Measurements from ENCODE around the gene YBX3. TPM values are rescaled to one million over a fixed set of nuclear protein-coding genes. Genes with fewer than 3 reads are reported as not detected.

The YBX3 gene
- polyA plus RNA-seq, 6 donors from 2014 or later, result 198 to 630 (median 365) TPM

DNA sequence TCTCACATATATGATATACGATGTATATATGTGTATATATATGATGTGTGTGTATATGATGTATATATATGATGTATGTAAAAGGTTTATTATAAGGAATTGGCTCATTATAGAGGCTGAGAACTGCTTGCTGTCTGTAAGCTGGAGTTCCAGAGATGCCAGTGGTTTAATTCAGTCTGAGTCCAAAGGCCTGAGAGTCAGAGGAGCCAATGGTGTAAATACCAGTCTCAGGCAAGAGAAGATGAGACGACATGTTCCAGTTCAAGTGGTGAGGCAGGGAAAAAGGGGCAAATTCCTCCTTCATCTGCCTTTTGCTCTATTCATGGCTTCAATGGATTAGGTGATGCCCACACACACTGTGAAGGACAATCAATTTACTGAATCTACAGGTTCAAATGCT lies 32.2 kb downstream of the YBX3 start:
- no peak overlapping the region for H3K27ac Mint-ChIP-seq
- H3K27me3 Mint-ChIP-seq, result peaks cover 0 to 10% (median 0%) of the 10 kb centered on the region in 3 donors
- H3K36me3 Mint-ChIP-seq, result peaks cover 0 to 12% of the 10 kb centered on the region in 2 donors
- H3K4me3 Mint-ChIP-seq, result no peak overlapping the region
- no peak for ATAC-seq (ENCODE audit: low read depth in 2 of 2)
- no peaks in the 10 kb centered on the region for H3K4me1 Mint-ChIP-seq
- DNase-seq, result no peak
- H3K9me3 Mint-ChIP-seq, result peaks cover 5 to 17% (median 11%) of the 10 kb centered on the region in 7 donors

GRCh38 chr12:10689146-10689545 lies 34.0 kb downstream of the YBX3 start:
- Mint-ChIP-seq H3K27ac (no peak overlapping the region), H3K27me3 (peaks cover 0 to 14% (median 5%) of the 10 kb centered on the region in 3 donors), H3K36me3 (peaks cover 0 to 12% of the 10 kb centered on the region in 2 donors), H3K9me3 (peaks cover 5 to 17% (median 11%) of the 10 kb centered on the region in 7 donors), H3K4me3 (no peak overlapping the region), H3K4me1 (no peaks in the 10 kb centered on the region)
- DNase-seq, result no peak
- no peak for ATAC-seq (ENCODE audit: low read depth in 2 of 2)

DNA sequence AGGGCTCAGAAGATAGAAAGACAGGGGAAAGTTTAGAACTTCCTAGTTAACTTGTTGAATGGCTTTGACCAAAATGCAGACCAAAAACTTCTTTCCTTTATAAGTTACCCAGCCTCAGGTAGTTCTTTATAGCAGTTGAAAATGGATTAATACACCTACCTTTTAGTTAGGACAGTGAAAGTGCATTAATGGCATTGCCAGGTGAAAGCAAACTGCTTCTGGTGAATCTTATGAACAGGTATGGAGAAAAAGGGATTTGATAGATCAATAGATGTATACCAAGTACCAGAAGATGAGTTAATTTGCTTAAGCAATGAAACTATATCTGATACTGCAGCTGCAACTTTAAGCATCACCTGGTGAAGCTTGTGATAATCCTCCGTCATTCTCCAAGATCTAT lies 35.1 kb downstream of the YBX3 start:
- H3K27me3 Mint-ChIP-seq, result peaks cover 0 to 14% (median 5%) of the 10 kb centered on the region in 3 donors
- ATAC-seq (ENCODE audit: low read depth in 2 of 2), result no peak
- H3K27ac Mint-ChIP-seq, result no peak overlapping the region
- H3K9me3 Mint-ChIP-seq, result peaks cover 5 to 17% (median 11%) of the 10 kb centered on the region in 7 donors
- H3K4me1 Mint-ChIP-seq, result no peaks in the 10 kb centered on the region
- H3K4me3 Mint-ChIP-seq, result no peak overlapping the region
- no peak for DNase-seq
- H3K36me3 Mint-ChIP-seq, result peaks cover 0 to 12% of the 10 kb centered on the region in 2 donors

DNA sequence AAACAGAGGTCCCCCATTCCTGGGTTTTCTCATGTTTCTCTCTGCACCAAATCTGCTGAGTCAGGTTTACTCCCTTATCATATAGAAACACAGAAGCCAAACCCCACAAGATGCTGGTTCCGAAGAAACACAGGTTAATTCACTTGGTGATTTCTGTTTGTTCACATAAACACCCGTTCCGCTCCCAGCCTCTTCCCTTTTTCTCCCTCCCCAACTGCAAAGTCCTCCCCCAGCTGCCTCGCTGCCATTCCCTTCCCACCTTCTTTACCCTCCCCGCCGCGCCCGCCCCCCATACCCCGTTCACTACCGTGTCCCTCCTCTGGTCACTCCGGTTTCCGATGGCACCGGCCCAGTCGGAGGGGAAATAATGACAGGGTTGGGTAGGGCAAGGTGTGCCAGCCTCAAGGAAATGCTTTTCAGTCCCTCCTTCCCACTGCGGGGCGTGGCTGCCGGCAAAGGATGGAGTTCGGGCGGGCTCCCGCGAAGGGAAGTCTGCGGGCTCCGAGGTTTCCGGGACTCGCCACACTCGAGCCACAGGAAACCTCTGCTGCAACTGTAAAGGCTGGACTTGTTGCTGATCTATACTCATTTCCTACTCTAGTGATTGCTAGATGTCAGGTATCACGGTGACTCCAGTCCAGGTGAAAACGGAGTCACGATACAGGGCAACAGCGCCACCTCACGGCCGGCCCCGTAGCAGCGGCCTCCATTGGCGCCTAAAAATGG lies 49.3 kb downstream of the YBX3 start, which contains the start of gene STYK1:
STYK1 (minus strand) TSS at position 394 of the 726 bp plus-strand sequence. CDS start 39,434 bp downstream, outside the sequence.
- H3K4me1 Mint-ChIP-seq, result peaks cover 22 to 42% (median 33%) of the 10 kb centered on the region in 3 donors
- H3K9me3 Mint-ChIP-seq, result peaks cover 0 to 4% (median 2%) of the 10 kb centered on the region in 7 donors
- no peaks in the 10 kb centered on the region for H3K36me3 Mint-ChIP-seq
- H3K27ac Mint-ChIP-seq, result peak within 1 kb of the TSS in 5 of 6 donors; percentile 8 to 88 (median 85)
- H3K4me3 Mint-ChIP-seq, result peak within 1 kb of the TSS; percentile 70 to 90 (median 84)
- DNase-seq (peak; percentile 52), ATAC-seq (ENCODE audit: low read depth in 2 of 2) (peak; percentile 66 to 69)
- H3K27me3 Mint-ChIP-seq, result peaks cover 9 to 28% (median 26%) of the 10 kb centered on the region in 3 donors

GRCh38 chr12:10672231-10672868 lies 50.8 kb downstream of the YBX3 start:
- Mint-ChIP-seq H3K36me3 (no peaks in the 10 kb centered on the region), H3K27ac (peak overlapping the region in 2 of 6 donors; percentile 8 to 62), H3K4me1 (peaks cover 27 to 49% (median 46%) of the 10 kb centered on the region in 3 donors), H3K27me3 (peaks cover 14 to 16% (median 14%) of the 10 kb centered on the region in 3 donors), H3K4me3 (peak overlapping the region in 6 of 8 donors; percentile 17 to 86 (median 60)), H3K9me3 (peaks cover 0 to 4% (median 2%) of the 10 kb centered on the region in 7 donors)
- ATAC-seq (ENCODE audit: low read depth in 2 of 2) (peak; percentile 43 to 49), DNase-seq (no peak)

- Mint-ChIP-seq H3K36me3 (no peaks in the 10 kb centered on the region), H3K4me1 (peaks cover 19 to 38% (median 34%) of the 10 kb centered on the region in 3 donors), H3K27me3 (peaks cover 0 to 5% (median under 1%) of the 10 kb centered on the region in 3 donors), H3K27ac (no peak overlapping the region), H3K9me3 (peaks cover 0 to 4% (median 2%) of the 10 kb centered on the region in 7 donors), H3K4me3 (no peak overlapping the region)
- DNase-seq, result no peak
- ATAC-seq (ENCODE audit: low read depth in 2 of 2), result no peak
Observed at GRCh38 chr12:10669533-10669932, 53.6 kb downstream of the YBX3 start.

DNA sequence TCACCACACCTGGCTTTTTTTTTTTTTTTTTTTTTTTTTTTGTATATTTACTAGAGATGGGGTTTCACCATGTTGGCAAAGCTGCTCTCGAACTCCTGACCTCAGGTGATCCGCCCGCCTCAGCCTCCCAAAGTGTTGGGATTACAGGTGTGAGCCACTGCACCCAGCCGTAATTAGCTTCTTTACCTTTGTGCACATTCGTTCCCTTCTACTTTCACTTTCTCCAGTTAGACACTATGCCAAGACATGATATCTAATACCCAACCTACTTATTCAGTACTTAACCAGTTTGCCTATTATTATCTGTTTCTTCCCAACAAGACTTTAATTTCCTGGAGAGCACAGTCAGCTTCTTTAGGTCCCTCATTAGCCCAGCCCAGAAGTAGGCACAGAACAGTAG lies 54.6 kb downstream of the YBX3 start:
- peak overlapping the region in 2 of 6 donors; percentile 2 to 17 for H3K27ac Mint-ChIP-seq

DNA sequence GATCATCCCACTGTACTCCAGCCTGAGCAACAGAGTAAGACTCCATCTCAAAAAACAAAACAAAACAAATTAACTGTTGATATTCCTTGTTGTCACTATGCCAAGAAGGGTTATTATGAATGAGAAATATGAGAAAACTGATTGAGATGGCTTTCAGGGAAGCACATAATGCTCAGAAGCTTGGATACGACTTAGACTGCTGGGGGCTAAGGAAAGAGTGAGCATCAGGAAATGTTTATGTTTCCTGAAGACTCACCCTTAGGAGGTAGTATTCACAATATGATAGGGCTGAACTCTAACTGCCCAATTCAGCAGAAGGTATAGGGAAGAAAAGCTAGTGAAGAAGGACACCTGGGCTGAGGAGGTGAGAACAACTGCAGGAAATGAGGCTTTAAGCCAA lies 55.5 kb downstream of the YBX3 start:
- no peak for ATAC-seq (ENCODE audit: low read depth in 2 of 2)
- peaks cover 0 to 2% (median 0%) of the 10 kb centered on the region in 7 donors for H3K9me3 Mint-ChIP-seq
- H3K27me3 Mint-ChIP-seq, result peaks cover 0 to 12% (median 8%) of the 10 kb centered on the region in 3 donors
- no peaks in the 10 kb centered on the region for H3K36me3 Mint-ChIP-seq
- peak overlapping the region in 3 of 8 donors; percentile 2 to 64 (median 55) for H3K4me3 Mint-ChIP-seq
- peaks cover 6 to 19% (median 16%) of the 10 kb centered on the region in 3 donors for H3K4me1 Mint-ChIP-seq
- DNase-seq, result no peak
- H3K27ac Mint-ChIP-seq, result no peak overlapping the region

More for the DNA sequence above, 54.6 kb downstream of the YBX3 start:
- H3K4me1 Mint-ChIP-seq, result peaks cover 11 to 28% (median 25%) of the 10 kb centered on the region in 3 donors
- ATAC-seq (ENCODE audit: low read depth in 2 of 2) (peak; percentile 41 to 42), DNase-seq (no peak)
- H3K27me3 Mint-ChIP-seq, result peaks cover 0 to 9% (median 8%) of the 10 kb centered on the region in 3 donors
- H3K9me3 Mint-ChIP-seq, result peaks cover 0 to 4% (median 2%) of the 10 kb centered on the region in 7 donors
- H3K4me3 Mint-ChIP-seq, result peak overlapping the region; percentile 8 to 88 (median 68)
- H3K36me3 Mint-ChIP-seq, result no peaks in the 10 kb centered on the region

DNA sequence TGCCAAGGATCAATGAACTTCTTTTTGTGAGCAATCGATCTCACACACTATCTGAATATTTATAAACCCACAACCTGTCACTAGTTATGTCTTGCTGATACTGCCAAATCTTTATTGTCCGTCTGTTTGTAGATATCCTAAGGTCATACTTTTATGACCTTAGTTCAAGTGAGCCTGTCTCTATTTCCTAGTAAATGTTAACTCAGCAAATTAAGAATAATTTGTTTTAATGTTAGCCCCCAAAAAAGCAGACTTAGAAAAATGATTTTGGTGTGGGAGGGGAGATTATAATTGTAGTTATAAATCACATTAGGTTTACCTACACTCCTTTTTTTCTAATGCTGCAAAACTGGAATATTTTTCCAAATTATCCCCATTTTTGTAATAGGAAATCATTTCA lies 58.6 kb downstream of the YBX3 start:
- H3K27ac Mint-ChIP-seq, result no peak overlapping the region
- peaks cover 6 to 15% (median 10%) of the 10 kb centered on the region in 3 donors for H3K4me1 Mint-ChIP-seq
- H3K4me3 Mint-ChIP-seq, result no peak overlapping the region
- no peaks in the 10 kb centered on the region for H3K9me3 Mint-ChIP-seq
- DNase-seq (no peak), ATAC-seq (ENCODE audit: low read depth in 2 of 2) (no peak)
- peaks cover 4 to 23% (median 14%) of the 10 kb centered on the region in 3 donors for H3K27me3 Mint-ChIP-seq
- no peaks in the 10 kb centered on the region for H3K36me3 Mint-ChIP-seq

DNA sequence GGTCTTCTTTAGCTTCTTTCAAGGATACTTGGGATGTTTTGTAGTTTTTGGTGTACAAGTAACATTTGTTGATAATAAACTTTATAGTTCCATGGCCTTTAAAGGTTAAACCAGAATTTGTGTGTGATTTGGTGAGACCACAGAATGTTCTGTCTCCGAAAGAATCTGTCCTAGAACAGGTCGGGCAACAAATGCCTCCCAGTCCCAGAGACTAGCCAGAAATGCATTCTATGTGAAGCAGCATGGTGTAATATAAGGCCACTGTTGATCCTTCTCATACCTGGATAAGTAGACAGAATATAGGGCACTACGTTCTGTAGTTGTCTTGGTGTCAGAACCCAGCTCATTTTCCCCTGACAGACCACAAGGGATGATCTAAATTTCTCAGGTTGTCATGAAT lies 59.3 kb downstream of the YBX3 start:
- ATAC-seq (ENCODE audit: low read depth in 2 of 2), result no peak
- no peaks in the 10 kb centered on the region for H3K36me3 Mint-ChIP-seq
- H3K4me1 Mint-ChIP-seq, result peaks cover 5 to 13% (median 7%) of the 10 kb centered on the region in 3 donors
- H3K27me3 Mint-ChIP-seq, result peaks cover 4 to 23% (median 14%) of the 10 kb centered on the region in 3 donors
- no peak for DNase-seq
- H3K27ac Mint-ChIP-seq, result no peak overlapping the region
- H3K9me3 Mint-ChIP-seq, result no peaks in the 10 kb centered on the region
- H3K4me3 Mint-ChIP-seq, result no peak overlapping the region

GRCh38 chr12:10661338-10661737 lies 61.8 kb downstream of the YBX3 start:
- Mint-ChIP-seq H3K4me1 (no peaks in the 10 kb centered on the region), H3K9me3 (peaks cover 0 to 10% (median 7%) of the 10 kb centered on the region in 7 donors), H3K27me3 (peaks cover 9 to 23% (median 9%) of the 10 kb centered on the region in 3 donors), H3K36me3 (no peaks in the 10 kb centered on the region), H3K27ac (no peak overlapping the region), H3K4me3 (no peak overlapping the region)
- DNase-seq (no peak), ATAC-seq (ENCODE audit: low read depth in 2 of 2) (no peak)

- peaks cover 4 to 16% (median 7%) of the 10 kb centered on the region in 7 donors for H3K9me3 Mint-ChIP-seq
- H3K36me3 Mint-ChIP-seq, result no peaks in the 10 kb centered on the region
- ATAC-seq (ENCODE audit: low read depth in 2 of 2) (no peak), DNase-seq (no peak)
- H3K27me3 Mint-ChIP-seq, result peaks cover 0 to 27% (median 11%) of the 10 kb centered on the region in 3 donors
- H3K4me1 Mint-ChIP-seq, result no peaks in the 10 kb centered on the region
- no peak overlapping the region for H3K27ac Mint-ChIP-seq
- H3K4me3 Mint-ChIP-seq, result no peak overlapping the region
Observed at GRCh38 chr12:10654003-10654402, 69.1 kb downstream of the YBX3 start.

DNA sequence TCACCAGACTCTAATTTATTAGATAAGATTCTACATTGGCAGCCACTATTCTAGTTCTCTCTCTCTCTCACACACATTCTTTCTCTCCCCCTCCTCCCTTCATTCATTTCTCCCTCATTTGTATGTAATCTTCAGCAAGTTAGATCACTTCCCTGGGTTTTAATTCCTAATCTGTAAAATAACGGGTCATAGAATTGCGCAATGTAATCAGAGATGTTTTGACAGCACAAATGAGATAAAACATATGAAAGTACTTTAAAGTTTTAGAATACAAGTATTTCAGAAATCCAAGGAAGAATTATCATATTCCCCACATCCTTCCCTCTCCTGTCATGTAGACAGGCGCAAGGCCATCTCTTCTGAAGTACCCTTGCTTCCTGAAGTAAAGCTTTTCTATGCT lies 70.9 kb downstream of the YBX3 start:
- ATAC-seq (ENCODE audit: low read depth in 2 of 2) (no peak), DNase-seq (no peak)
- H3K27me3 Mint-ChIP-seq, result peaks cover 0 to 34% (median 11%) of the 10 kb centered on the region in 3 donors
- no peak overlapping the region for H3K4me3 Mint-ChIP-seq
- no peak overlapping the region for H3K27ac Mint-ChIP-seq
- no peaks in the 10 kb centered on the region for H3K4me1 Mint-ChIP-seq
- peaks cover 4 to 21% (median 14%) of the 10 kb centered on the region in 7 donors for H3K9me3 Mint-ChIP-seq
- peaks cover 3 to 6% of the 10 kb centered on the region in 2 donors for H3K36me3 Mint-ChIP-seq
